HG03064 (cell line): Measurements from ENCODE around the gene FBLN1.
"Not testable (repeated sequence)": the region's sequence is repeated elsewhere in the genome, so short reads cannot be mapped to it uniquely, and the experiment has no call there.

ENCODE experiments used
- ATAC-seq: cut with Tn5 transposase; IDR thresholded peaks from one replicate; pipeline ENCODE4 v1.9.1; 2021; ENCODE audit warnings: low read depth; ENCODE audit not compliant: unreplicated experiment

Gene FBLN1

DNA sequence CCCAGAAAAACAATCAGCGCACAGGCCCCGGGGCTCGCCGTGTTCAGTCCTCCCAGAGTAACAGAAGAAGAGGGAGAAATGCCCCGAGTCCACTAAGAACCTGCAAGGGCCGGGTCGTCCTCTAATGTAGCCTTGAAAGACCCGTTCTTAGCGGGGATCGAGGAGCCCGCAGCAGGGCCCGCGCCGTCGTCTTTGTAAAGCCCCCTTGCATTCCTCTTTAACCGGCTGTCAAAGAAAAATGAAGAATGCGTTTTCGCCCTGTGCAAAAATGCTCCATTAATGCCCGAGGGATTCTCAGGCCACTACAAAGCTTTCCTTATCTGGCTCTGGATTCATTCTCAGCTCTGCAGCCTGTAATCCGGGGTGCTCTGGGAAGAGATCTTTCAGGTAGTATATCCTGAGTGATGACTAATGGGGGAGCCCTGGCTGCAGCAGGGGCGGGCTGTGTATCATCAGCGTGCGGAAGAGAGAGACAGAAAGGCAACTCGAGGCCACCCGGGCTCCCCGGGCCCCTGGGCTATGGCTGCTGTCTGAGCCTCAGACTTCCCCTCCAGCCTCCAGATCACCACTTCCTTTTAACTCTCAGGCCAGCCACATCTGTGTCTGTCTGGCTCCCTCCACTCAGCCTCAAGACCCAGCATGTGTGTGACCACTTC lies 78.2 kb downstream of the FBLN1 start:
- no peak for ATAC-seq

DNA sequence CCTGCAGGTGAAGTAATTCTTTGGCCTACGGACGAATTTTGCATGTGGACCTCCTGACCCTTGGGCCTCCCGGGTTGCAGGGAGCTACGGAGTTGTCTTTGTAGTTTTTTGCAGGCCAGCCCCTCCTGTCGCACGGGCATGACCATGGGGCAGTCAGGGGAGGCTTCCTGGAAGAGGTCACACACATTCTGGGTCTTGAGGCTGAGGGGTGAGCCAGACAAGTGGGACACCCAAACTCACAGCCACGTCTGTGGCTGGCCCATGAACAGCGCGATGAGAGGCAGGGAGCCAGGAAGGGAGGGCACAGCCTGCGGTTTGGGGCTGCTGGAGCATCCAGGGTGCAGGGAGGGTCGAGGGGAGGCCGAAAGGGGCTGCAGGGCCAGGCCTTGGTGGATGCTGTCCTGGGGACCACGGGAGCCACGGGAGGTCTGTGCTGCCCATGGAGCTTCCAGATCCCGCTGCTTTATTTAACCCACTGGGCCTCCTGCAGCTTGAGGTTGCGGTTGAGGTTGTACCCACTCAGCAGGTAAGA lies 78.9 kb downstream of the FBLN1 start:
- no peak for ATAC-seq

DNA sequence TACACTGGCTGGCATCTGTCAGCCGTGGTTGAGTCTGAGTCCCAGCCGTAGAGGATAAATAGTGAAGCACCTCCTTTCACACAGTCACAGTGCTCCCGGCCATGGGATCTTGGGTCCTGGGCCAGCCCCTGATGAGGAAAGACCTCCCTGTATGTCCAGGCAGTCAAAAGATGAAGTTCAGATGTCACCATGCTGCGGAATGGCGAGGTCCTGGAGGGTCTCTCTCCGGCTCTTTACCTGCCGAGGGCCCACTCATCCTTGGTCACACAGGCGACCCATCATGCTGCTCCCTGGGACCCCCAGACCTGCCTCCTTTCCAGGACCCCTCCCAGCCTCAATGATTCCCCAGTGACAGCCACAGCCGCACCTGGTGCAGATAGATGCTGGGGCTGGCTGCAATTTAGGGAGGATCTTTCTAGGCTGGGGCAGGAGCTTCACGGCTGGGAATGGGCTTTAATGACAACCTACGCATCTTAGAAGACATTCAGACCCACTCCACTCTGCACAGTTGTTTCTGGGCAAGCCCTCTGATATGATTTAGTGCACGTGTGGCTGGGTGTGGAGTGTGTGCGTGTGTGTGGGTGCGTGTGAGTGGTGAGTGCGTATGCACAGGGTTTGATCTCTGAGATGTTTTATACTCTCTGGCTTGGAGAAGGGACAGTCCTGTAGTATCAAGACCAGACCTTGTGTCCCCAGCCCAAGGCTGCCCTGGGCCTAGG lies 79.7 kb downstream of the FBLN1 start:
- ATAC-seq: no peak

DNA sequence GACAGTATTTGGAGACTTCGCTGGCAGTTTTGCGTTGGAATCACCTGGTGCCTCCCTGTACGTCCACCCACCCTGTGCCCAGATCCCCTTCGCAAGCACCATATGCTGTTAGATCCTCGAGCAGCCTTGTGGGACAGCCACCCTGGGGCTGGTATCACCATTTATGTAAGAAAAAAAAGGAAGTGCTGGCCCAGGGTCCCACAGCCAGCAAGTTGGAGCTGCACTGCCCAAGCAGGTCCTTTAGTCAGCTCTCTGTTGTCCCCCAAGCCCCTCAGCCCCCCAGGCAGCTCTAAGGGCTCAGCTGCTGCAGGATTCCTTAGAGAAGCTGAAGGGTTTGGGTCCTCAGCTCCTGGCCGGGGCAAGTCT lies 80.3 kb downstream of the FBLN1 start:
- no peak for ATAC-seq

DNA sequence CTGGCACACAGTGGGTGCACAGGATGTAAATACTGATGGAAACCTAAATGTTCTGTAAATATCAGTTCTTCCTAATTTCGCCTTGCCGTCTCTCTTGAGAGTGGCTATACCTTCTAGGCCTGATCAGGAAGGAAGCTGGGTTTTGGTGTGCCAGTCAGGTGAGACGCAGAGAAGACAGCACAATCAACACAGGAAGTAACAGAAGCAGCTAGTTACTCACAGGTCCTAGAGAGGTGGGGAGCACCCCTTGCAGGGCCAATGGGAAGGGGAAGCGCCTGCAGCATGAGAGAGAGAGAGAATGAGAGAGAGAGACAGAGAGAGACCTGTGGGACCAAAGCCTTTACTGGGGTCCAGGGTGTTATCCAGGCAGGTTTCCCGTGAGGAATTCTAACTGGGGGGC lies 80.8 kb downstream of the FBLN1 start:
- no peak for ATAC-seq

DNA sequence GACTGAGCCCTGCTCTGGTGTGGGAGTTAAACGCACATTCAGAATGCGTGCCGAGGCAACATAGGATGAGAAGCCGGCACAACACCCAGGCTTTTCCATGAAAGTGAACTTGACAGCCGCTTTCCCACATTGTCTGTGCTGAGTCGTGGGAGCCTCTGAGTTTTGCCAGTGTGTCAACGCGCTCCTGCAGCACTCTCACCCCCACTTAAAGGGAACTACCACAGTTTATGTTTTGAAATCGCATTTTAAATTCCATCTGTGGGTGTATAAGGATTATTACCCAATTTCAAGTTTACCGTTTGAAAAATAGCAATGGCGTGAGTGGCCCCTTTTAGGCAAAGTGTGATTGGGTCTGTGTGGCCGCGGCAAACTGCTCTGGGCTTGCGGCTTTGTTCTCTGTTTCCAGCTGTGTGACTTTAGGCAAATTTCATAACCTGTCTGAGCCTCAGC lies 81.5 kb downstream of the FBLN1 start:
- no peak for ATAC-seq

DNA sequence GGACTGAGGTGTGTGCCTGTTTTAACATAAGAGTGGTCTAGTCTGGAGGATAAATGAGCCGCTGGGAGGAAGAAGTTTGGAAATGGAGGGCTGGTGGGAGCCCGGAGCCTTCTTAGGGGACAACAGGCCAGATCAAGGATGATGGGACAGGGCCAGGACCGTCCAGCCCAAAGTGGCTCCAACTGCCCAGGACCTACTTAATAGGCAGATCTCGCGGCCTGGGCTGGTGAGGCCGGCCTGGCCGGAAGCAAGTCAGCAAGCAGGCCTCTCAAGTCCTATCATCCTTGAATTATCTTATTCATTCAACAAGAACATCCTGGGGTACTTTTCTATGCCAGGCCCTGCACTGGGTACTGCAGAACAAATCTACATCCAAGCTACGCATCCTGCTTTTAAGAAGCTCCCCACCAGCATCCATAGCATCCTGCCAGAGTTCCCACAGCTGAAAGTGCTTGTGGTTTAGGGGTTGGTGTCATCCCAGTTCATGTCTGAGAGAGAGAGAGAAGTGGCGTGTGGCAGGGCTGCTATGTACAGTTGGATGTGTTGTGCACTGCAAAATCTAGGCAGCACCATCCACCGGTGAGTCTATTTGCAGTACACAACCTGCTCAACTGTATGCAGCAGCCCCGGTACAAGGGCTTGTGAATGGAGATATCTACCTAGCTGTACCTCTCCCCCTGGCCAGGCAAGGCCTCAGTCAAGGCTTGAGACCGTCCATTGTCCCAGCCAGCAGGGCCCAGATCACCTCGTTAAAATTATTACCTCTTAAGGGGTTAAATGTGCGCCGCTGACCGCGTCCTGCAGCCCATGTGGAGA lies 82.1 kb downstream of the FBLN1 start:
- no peak for ATAC-seq

DNA sequence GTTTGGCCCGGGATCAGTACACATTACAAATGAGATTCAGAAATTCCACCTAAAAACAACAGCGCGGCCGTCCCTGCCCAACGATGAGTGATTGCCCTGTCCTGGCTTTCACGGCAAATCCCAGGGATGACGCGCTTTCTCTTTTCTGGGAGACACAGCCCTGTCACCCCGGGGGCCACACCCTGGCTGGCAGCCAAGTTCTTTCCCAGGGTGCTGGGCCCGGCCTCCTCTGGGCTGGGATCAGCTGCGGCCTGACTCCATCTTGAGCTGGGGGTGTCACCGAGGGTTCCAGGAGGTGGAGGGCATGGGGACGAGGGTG lies 82.7 kb downstream of the FBLN1 start:
- no peak for ATAC-seq

DNA sequence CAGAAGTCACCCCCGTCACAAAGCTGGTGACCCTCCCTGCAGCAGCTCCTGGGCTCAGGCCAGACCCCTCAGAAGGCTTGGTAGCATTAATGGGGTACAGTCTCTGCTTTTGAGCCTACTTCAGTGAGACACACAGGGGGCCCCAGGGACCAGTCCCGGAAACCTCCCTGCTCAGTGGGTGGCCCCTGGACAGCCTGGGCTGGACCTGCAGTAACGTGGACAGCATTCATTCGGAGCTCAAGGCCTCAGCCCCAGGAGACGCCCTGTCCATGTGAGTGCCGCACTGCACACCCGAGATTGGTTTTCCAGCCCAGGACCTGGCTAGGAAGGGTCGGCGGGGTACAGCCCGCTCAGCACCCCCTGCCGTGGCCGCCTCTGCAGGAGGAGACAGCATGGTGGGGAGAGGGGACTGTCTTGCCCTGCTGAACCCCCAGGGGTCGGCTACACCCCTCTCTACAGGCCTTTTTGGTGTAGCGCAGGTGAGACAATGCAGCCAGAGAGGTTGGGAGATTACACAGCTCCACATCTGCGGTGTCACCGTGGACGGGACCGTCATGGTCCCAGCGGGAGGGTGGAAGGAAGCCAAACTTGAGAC lies 83.4 kb downstream of the FBLN1 start:
- ATAC-seq: no peak

DNA sequence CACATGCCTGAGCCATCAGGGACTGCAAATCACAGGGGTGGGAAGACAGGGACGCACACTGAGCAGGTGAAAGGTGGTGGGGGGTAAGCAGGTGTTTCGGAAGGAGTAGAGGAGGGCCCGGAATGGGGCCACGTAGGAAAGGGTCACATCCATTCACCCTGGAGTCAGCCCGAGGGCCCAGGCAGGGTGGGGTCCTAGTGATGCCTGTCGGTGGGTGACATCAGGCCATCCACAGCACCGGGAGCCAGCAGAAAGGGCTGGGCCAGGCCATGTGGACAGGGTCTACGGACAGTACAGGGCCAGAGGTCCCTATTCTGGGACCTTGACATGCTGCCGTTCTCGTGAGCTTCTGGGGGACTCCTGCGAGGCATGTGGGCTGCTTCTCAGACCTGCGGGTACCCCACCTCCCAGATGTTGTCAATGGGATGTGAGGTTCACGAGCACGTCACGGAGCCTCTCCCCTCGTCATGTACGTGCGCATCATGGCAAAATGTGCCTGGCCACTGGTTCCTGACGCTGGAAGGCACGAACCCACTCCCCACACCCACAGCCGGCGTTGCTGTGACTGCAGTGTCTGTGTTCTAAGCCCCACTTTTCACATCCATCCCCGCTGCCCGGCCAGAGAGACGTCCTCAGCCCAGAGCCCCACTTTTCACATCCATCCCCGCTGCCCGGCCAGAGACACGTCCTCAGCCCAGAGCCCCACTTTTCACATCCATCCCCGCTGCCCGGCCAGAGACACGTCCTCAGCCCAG lies 84.1 kb downstream of the FBLN1 start:
- no peak for ATAC-seq

DNA sequence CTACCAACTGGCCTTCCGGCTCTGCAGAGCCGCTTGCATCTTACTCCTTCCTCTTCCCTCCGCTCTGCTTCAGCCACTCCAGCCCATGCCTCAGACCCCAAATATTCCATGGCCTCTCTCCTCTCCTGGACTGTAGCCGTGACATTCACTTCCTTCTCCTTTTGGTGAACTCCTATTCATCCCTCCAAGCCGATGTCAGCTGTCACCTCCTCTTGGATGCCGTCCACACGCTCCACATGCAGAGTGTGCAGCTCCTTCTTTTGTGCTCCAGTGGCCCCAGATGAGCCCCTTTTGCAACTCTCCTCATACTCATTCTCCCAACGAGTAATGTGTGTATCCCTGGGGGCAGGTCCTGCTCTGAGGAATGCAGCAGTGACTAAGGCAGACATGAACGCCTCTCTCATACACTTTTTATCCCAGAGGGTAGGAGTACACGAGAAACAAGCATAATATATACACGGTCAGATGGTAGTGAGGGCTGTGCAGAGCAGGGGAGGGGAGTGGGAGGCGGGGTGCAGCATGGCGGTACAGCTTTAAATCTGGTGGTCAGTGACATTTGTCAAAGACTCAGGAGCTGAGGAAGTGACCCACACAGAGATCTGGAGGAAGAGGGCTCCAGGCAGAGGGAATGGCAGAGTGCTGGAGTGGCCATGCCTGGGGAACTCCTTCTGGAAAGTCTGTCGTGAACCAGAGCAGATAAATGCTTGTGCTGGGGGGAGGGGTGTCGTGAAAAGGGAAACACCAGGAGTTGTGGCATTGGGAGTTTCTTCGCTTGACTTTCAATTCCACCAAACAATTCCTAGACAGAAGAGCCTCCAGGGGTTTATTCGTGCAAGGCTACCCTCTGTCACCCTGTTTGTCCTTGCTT lies 85.2 kb downstream of the FBLN1 start:
- no peak for ATAC-seq

DNA sequence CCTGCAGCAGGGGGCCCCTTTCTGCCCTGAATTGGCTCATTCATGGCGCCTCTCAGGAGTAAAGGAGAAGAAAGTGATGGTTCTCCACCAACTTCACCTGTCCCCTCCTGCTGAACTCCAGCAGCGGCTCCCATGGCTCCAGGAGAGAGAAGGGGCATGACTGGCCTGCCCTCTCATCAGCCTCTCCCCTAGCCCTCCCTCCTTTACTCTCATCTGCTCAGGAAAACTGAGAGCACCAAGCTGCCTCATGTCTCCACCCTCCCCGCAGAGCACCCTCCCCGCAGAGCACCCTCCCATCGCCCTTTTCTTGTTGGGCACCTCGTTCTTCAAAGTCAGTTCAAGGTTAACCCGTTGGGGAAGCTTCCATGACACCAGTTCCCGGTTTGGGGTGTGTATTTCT lies 86.9 kb downstream of the FBLN1 start:
- ATAC-seq: no peak

DNA sequence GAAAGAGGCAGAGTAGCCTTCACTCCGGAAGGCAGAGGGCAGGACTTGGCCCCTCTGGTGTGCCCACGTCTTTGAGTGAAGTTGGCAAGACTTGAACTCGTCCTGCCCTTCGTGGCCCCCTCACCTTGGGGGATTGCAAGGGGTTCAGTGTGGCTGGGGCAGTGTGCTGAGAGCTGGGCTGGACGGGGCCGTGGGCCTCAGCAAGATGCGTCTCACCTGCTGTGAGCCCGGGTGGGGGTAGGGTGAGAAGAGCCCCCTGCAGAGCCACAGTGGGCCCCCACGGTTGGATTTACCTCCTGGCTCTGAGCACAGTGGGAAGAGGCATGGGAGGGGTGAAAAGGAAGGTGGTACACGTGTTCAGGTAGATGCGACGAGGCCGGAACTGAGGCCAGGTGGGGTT lies 87.6 kb downstream of the FBLN1 start:
- no peak for ATAC-seq

DNA sequence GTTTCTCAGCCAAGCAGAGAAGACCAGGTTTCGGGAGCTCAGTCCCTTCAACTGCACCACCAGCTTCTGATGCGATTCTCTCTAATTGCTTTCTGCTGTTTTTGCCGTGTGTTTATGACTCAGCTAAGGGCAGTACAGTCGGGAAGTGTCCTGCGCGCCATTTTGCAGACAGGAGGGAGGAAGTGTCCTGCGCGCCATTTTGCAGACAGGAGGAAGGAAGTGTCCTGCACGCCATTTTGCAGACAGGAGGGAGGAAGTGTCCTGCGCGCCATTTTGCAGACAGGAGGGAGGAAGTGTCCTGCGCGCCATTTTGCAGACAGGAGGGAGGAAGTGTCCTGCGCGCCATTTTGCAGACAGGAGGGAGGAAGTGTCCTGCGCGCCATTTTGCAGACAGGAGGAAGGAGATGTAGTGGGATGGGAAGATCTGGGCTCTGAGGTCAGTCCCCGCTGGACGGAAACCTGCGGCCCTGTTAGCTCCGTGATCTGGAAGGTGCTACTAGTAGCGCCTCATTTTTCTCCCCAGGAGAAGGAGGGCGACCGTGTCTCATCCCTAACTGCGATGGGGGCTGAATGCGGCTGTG lies 89.0 kb downstream of the FBLN1 start:
- not testable (repeated sequence) for ATAC-seq

DNA sequence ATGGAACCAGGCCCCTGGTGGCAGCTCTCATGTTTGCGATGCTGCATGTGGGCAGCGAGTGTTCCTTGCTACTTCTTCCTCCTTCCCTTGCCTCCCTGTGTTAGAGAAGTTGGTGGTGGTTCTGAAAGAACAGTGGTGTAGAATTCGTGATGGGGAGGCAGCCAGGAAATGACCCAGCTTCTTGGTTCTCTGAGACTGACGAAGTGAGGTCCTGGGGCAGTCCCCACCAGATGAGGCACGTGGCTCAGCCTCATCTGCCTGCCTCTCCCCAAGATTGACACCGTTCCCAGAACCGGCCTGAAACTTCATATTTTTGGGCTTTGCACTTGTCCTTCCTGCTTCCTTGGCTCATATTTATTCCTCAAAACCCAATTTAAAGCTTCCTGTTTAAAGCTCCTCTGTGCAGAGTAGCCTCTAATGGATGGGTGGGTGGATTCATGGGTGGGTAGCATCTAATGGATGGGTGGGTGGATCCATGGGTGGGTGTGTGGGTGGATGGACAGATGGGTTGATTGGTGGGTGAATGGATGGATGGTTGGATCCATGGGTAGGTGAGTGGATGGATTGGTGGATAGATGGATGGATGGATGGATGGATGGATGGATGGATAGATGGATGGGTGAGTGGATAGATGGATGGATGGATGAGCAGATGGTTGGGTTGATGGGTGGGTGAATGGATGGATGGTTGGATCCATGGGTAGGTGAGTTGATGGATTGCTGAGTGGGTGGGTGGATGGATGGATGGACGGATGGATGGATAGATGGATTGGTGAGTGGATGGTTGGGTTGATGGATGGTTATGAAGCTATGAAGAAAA lies 91.6 kb downstream of the FBLN1 start:
- ATAC-seq: no peak

DNA sequence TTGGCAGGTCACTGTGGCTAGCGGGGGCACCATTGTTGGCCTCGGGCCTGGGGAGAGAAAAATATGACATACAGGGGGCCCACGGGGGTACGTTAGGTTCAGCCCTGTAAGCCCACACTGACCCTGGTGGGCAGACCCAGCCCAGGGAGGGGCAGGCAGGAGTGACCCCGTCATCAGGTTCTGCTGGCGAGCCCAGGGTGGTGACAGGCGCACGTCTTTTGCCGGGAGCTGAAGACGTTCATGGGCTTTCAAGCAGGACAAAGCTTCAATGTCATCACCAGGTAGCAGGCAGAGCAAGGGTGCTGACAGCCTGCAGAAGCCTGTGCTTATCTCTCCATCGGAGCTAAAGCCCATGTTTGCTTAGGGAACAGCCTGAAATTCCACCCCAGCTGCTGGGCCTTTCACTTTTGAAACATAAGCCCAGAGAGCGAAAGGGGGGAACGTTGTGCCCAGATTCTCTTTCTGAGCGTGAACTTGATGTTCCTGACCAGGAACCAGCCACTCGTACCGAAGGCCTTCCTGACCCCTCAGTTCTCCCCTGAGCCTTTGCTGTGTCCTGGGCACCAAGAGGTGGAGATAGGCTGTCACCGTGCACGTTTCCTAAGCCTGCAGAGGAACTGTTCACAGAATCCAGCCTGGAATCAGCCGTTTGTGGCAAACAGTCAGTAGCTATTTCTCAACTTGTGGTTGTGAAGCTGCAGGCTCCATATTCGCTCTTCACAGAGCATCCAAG lies 94.9 kb downstream of the FBLN1 start:
- no peak for ATAC-seq

DNA sequence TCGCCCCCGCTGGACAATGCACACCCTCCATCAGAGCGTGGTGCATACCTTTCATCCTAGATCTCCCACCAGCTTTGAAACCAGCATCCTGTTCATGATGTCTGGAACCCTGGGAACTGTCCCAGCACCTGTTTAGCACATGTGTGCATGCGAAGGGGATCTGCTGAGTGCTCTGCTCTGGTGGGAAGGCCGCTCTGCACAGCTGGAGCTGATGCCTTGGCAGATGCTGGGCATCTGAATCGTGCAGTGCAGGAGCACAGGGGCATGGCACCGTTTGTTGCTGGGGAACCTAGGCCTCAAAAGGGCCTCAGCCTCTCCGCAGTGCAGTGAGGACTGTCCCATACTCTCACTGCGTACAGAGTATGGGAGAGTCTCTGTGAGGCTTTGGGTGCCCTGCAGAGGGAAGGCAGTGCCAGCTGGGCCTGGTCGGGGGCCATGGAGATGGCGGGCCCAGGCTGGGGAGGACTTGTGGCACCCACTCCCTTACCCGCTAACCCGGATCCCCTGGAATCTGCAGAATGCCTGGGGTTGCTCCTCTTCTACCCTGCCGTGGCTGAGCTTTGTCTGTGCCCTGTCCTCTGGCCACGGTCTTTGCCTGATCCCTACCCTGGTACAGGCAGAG lies 96.0 kb downstream of the FBLN1 start:
- ATAC-seq: no peak
